ENCODE measurements around the gene EFNA2.

EFNA2 gene

DNA sequence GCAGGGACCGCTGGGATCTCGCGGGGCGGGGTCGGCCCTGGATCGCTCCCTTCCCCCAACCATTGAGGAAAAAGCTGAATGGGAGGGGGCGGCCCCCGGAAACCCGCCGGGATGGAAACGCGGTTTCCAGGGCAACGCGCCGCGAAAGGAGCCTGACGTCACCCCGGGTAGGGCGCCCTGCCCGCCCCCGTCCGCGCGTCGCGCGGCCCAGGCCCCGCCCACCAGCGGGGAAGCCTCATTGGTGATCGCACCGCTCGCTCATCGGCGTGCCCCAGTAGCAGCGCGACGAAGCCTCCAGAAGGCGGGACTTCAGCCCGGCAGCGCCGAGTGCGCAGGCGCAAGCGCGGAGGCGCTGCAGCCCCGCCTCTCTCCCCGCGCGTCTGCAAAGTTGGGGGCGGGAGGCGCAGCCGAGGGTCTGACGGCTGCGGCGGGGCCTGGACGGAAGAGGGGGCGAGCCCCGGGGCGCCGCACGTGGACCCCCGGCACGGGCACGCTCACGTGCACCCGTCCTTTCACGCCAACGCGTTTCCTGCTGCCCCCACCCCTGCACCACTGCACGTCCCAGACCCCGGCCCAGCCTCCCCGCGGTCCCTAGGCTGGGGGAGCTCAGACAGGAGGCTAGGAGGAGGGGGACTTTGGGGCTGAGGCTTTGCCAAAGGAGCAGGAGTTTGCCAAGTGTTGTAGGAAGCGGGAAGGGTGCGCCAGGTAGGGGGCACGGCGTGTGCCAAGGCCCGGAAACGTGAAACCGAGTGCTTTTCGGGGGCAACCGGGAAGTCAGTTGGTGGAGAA, 24.7 kb upstream of the EFNA2 start:
- peak; percentile 99 for DNase-seq (ENCODE audit: low spot score)

DNA sequence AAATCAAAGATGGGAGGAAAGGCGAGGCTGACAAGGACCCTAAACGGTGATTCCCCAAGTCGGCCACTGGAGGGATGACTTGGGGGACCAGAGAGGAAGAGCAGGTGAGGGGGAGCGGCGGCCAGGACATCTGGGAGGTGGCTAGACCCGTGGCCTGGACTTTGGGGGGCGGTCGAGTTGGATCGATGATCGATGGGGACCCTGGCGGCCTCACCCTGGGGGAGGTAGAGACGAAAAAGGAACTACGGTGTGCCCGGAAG, 24.2 kb upstream of the EFNA2 start:
- no peak for DNase-seq (ENCODE audit: low spot score)

DNA sequence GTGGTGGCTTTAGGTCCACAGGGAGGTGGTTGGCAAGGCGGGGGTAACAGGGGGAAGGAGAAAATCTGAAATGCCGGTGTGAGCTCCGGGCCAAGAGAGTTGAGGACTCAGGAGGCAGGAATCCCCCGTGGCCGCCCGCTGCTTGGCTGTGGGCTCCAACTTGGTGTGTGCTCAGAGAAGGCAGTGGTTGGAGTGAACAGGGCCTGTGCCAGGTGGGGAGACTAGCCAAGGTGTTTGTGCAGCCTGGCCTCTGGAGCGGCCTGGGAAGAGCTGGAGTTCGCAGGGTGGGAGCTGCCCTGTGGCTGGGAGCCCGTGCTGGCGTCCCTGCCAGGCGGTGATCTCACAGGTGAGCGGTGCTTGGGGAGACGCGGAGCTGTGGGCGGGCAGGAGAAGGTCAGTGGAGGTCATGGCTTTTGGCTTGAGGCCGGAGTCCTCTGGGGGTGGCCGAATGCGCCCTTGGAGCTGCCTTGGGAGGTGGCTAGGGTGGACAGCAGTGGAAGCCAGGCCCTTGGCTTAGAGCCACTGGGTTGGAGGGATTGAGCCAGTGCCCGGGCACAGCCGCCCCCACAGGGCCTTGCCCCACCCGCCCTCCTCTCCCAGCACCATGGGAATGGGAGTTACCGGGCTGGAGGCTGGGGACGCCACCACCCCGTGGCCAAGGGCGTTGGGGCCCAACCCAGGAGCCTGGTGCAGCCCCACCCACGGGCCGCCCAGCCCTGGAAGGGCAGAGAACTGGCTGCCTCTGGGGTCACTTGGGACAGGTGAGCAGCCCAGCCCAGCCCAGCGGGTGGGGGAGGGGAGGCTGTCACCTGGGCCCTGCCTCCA, 23.7 kb upstream of the EFNA2 start:
- no peak for DNase-seq (ENCODE audit: low spot score)

DNA sequence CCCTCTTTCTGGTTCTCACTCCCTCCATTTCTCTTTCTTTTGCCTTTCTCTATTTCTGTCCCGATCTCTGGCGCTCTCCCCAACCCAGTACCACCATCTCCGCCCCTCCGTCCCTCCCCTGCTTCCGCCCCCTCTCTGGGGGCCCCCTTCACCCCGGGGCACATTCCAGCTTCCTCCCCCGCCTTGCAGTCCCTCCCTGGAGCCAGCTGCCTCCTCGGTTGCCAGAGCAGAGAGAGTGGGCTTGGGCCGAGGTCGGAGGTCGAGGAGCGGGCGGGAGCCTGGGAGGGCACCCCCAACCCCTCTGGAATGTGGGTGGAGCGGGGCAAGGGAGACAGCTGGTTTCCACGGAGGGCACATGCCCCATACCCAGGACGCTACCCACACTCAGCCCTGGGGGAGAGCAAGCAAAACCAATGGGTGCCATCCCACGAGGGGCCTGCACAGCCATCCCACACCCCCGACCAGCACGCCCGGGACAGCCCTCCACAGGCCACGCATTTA, 23.0 kb upstream of the EFNA2 start:
- DNase-seq (ENCODE audit: low spot score), result no peak

DNA sequence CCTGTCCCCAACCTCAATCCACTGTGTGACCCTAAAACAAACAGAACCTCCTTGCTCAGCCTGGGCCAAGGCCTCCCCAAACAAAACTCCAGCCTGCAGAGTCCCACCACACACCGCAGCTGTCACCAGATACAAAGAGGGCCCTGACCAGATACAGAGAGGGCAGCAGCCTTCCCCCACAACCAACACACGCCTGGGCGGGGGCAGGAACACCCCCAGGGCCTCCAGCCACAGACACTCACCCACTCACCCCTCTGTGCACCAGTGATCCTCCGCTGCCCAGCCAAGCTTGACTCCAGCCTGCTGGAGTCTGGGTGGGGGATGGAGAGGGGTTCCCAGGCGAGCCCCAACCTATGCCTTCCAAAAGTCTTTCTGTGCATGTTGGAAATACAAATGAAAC, 22.5 kb upstream of the EFNA2 start:
- DNase-seq (ENCODE audit: low spot score), result no peak

DNA sequence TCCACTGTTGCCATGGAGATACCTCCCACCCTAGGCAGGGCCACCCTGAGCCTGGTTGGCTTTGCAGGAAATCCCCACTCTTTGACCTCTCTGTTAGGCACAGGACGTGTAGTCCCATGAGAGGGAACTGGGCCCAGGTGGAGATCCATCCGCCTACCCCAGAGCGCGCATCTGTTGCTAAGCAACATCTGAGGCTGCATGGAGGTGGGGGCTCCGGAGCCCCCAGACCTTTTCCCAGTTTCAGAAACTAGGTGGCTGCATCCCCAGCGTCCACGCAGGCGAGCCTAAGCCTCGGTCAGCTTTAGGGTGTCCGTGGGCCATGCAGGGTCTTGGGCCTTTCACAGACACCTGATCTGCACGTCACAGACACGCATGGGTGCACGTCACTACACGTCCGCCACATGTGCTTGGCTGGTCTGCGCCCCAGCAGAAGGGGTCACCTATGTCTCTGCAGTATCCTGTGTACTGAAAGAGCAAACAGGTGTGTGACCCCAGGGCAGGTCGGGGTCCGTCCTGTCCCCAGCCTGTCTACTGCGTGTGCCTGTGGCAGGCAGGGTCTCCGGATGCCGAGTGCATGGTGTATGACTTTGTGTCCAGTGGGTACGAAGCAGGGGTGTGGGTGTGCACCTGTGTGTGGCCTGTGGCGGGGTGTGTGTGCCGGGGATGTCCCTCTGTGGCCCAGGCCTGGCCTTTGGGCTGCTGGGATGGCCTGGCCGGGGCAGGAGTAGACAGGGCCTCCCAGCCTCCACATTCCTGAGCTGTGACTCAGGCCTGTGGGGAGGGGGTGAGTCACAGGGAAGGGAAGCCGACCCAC, 20.7 kb upstream of the EFNA2 start:
- DNase-seq (ENCODE audit: low spot score), result peak; percentile 94

DNA sequence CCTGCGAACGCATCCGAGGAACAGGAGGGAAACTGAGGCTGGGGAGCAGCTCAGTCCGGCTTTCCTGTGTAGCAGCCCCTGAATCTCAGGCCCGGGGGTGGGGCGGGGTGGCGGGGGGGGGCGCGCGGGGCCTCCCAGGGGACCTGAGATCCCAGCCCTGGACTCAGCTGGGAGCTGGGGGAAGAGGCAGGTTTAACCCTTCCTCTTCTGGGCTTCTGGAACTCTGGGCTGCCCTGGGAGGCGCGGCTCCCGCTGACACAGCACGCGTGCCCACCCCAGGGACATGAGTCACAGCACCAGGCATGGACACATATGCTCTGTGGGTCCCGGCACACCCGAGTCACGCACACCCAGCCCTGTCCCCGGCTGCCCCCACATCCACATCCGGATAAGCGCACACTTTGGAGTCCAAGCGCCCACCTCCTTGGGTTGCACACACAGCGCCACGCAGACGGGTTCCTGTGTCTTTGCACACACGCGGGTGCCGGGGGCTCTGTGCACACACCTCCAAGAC, 20.0 kb upstream of the EFNA2 start:
- DNase-seq (ENCODE audit: low spot score), result no peak

DNA sequence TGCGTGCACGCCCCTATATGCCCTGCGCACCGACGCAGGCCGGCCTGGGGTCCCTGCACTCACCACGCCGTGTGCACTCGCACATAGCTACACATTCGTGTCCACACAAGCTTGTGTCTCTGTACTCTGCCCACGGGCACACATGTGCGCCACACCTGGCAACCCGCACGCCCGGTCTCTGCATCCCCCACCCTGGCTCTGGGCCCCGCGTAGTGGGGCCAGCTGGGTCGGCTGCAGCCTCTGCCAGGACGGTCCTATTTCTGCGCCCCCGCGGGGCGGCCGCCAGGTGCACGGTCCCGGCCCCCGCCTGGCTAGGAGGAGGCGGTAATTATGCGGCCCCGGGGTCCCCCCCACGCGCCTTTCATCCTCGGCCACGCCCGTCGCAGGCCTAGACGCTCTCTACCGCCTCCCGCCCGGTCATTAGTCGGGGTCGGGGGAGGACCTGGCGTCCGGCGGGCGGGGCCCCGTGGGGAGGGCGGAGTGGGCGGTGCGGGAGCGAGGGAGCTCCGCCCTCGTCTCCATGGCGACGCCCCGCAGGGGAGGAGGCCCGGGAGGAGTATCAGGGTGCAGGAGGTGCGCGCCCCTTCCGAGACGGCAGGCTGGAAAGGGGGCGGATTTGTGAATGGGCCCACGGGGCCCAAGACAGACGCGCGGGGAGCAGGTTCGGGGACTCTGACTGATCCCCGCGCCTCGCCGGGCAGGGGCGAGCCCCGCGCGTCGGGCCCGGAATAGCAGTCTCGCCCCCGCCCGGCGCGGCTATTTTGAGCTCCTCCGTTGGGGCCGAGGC, 19.4 kb upstream of the EFNA2 start:
- DNase-seq (ENCODE audit: low spot score), result peak; percentile 97

DNA sequence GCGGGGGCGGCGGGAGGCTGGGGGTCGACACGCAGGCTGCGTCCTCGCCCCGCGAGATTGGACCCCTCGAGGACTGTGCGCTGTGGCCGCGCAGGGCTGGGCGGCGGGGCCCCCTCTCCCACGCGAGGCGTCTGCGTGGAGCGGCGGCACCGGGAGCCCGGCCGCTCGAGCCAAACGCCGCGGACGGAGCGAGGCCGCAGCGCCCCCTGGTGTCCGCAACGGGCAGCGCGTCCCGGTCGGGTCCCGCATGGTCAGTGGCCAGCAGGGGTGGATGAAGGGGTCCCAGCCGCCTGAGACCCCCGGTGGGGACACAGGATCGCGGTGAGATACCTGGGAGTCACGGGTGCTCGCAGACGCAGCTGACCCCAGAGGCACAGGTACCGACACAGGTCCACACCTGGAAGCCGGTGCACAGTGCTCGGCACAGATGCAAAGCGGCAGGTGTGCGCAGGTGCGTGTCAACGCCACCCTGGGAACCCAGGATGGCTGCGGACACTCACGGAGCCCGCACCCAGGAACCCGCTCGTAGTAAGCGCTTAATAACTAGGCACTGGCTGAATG, 18.7 kb upstream of the EFNA2 start:
- peak; percentile 82 for DNase-seq (ENCODE audit: low spot score)

DNA sequence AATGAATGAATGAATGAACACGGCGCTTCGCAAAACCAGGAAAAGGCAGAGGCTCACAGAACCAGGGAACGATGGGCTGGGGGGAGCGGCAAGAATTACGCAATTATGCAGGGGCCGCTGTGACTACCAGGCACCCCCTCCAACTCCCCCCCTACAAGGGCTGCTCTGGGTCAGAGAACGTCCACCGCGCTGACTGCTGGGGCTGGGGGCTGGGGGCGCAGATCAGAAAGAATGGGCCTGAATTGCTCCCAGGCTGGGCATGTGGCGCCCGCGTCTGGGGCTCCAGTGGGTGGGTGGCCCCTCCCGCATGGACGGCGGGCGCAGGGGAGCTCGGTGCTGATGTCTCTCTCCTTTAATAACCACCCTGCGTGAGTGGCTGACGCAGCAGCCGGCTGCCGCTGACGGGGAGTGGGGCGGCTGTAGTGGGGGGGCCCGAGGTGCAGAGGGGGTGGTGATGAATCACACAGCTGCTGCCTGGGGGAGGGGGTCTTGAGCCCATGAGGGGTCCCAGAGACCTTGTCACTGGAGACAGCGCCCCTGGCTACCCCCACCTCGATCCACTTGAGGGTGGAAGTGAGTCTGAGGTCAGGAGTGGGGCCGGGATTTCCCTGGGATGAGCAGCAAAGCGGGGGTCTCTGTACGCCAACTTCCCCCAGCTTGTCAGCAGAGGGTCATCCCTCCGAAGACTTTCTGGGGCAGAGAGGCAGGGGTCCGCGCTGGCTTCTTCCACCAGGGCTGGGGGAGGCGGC, 18.0 kb upstream of the EFNA2 start:
- no peak for DNase-seq (ENCODE audit: low spot score)

DNA sequence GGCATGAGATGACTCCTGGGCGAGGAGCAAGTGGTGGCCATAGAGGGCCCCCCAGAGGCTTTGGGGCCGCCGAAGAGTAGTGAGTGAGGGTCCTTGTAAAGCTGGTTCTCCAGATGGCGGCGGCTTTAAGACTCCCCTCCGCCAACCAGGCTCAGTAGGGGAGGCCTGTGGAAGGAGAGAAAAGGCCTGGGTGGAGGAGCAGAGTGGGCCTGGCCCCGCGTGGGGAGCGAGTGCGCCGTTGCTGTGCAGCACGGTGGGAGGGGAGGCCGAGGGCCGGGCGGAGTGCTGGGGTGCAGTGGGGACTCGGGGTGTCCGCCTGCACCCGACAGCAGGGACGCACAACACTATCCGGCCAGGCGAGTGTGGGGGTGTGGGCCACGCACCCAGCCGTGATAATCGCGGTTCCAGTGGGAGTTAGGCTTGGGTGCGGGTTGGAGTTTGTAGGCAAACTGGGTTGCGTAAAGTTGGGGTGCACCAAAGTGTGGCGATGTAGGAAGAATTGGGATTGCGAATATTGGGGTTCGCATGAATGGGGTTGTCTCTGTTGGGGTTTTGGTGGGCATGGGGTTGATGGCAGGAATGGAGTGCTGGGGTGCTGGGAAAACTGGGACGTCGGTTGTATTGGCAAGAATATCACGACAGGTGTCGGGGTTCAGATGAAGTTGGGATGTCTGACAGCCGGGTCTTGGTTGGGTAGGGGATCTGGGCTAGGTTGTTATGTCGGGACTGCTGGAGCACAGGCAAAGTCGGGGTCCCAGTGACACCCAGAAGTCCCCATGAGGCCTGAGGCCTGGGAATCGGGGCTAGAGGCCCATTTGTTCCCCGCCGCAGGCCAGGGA, 17.2 kb upstream of the EFNA2 start:
- DNase-seq (ENCODE audit: low spot score), result no peak

DNA sequence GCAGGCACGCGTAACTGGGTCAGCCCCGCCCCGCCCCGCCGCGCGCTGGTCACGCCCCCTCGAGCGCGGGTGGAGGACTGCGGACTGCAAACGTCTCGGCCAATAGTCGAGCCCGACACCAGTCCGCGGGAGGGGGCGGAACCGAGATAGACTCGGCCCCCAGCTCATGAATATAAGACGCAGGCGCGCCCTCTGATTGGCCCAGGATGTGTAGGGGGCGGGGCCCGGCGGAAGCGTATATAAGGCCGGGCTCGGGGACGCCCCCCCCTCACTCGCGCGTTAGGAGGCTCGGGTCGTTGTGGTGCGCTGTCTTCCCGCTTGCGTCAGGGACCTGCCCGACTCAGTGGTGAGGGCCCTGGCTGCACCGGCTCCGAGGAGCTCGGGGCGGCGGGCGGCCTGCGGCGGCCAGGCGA, 16.6 kb upstream of the EFNA2 start, which contains the start of gene CIRBP:
TSS of gene CIRBP (plus strand) at position 268 of the 413 bp plus-strand sequence. CDS start 1,602 bp downstream, outside the sequence.
- DNase-seq (ENCODE audit: low spot score), result peak; percentile 99

DNA sequence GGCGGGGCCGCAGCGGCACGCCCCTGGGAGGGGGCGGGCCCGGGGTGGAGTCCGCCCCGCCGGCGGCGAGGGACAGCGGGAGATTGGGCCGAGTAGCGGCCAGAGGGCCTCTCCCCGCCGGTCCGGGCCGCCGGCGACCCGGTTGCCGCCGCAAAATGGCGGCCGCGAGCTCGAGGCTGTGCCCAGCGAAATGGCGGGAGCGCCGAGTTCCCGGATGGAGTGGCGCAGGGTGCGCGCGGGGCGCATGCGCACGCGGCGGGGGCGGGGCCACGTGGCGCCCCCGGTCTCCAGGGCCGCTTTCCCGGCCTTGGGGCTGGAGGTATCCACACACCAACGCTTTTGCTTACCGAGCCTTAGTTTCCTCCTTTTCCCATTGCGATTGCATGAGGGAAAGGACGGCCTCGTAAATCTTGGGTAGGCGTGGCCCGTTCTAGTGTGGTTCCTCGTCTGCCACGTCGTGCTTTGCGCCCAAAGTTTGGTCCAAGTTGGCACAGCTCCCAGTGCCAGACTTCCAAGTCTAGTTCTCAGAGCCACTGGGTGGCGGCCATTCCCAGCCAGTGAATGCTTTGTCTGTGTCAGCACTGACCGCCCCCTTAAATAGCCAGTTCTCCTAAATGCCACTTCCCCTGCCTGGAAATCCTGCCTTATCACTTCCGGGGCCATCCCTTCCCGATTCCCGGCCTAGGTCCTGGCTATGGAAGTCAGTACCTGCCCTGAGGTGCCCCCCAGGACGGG, 16.0 kb upstream of the EFNA2 start:
- peak; percentile 94 for DNase-seq (ENCODE audit: low spot score)

DNA sequence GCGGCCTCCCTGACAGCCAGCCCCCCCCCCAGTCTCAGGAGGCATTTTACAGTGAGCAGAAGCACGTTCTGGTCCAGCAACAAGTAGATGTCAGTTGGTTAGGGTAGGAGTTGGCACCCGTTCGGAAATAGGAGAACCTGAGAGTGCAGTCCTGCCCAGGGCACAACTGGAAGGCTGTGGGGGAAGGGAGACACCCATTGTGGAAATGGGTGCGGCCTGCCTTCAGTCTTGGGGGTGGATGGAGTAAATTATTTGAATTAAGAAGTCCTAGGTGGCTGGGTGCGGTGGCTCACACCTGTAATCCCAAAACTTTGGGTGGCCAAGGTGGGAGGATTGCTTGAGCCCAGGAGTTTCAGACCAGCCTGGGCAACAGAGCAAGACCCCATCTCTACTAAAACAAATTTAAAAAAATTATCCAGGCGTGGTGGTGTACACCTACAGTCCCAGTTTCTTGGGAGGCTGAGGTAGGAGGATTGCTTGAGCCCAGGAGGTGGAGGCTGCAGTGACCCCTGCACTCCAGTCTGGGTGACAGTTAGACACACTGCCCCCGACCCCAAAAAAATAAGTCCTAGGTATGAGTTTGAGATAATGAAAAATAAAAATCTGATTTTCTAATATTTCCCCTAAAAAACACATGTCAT, 15.3 kb upstream of the EFNA2 start:
- no peak for DNase-seq (ENCODE audit: low spot score)

DNA sequence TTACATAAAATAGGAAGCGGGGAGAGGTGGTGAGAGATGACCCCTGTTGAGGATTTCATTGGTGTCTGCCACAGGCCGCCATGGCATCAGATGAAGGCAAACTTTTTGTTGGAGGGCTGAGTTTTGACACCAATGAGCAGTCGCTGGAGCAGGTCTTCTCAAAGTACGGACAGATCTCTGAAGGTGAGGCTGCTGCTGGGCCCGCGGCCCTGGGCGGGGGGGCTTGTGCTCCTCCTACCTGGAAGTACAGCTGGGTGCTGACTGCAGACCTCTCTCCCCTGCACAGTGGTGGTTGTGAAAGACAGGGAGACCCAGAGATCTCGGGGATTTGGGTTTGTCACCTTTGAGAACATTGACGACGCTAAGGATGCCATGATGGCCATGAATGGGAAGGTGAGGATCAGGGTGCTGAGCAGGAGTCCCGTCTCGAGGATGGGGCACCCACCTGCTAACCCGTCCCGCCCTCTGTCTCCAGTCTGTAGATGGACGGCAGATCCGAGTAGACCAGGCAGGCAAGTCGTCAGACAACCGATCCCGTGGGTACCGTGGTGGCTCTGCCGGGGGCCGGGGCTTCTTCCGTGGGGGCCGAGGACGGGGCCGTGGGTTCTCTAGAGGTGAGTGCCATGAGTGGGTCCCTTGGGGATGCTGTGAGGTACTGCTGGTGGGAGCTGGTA, 14.7 kb upstream of the EFNA2 start:
- DNase-seq (ENCODE audit: low spot score), result no peak

DNA sequence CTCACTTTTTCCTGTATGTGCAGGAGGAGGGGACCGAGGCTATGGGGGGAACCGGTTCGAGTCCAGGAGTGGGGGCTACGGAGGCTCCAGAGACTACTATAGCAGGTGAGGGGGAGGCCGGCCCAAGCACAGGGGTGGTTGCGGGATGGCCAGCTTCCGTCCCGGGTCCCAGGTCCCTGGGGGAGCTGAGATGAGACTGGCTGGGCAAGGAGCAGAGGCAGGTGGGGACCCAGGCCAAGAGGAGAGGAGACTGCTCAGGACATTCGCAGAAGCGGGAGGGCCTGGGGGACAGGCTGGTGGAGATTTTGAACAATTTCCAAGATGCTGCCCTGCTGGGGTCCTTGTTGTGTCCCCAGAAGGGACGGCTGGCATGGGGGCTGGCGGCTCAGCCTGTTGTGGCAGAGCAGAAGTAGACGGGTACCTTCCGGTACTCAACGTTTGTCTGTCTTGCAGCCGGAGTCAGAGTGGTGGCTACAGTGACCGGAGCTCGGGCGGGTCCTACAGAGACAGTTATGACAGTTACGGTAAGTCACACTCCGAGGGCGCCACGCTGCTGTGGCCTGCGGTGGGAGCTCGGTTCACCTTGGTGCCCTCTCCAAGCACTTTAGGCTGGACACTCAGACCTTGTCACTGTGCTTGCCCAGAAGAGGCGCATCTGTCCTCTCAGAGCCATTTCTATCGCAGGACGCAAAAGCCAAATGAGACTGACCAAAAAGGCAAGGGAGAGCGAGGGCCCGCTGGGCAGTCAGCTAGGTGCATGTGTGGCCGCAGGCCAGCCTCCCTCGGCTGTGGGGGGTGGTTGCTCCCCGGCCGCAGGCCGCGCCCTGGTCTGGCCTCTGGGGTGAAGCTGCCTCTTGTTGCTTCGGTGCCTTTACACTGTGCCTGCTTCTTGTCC, 13.9 kb upstream of the EFNA2 start:
- no peak for DNase-seq (ENCODE audit: low spot score)
